ENCODE results near the gene GPS2. TPM values are rescaled to one million over a fixed set of nuclear protein-coding genes. Genes with fewer than 3 reads are reported as not detected.

GPS2 gene
- total RNA-seq, 1 experiment from 2014 or later = 62.6 TPM

- no peaks in the 10 kb centered on the region for H4K20me1 ChIP-seq (ENCODE audit: control insufficient read depth, insufficient read depth, insufficient read length)
- Mint-ChIP-seq H3K27ac (no peak overlapping the region; a peak in 1 of 7 replicates), H3K4me3 (no peak overlapping the region), H3K9me3 (no peaks in the 10 kb centered on the region), H3K27me3 (ENCODE audit: low read depth) (peaks cover 6% of the 10 kb centered on the region; the same call in 1 of the 2 replicates), H3K4me1 (peaks cover 3 to 5% of the 10 kb centered on the region in 2 experiments; a peak in 3 of 4 replicates), H3K36me3 (ENCODE audit: insufficient read depth in 1 of 3, low read depth in 3 of 3) (no peaks in the 10 kb centered on the region)
- DNase-seq = no peak
- no peak overlapping the region for H4K8ac ChIP-seq (replicated peaks; ENCODE audit: insufficient read length, low read depth, low read length)
- H3K18ac ChIP-seq (ENCODE audit: insufficient read length, low read depth, low read length) = no peak overlapping the region
- no peak overlapping the region for H4K91ac ChIP-seq (ENCODE audit: insufficient read length, low read depth, low read length)
- H2BK5ac ChIP-seq (ENCODE audit: insufficient read length, low read length) = no peak overlapping the region
- H3K79me1 ChIP-seq (ENCODE audit: insufficient read depth, low read depth, low read length, poor library complexity, severe bottlenecking) = no peaks in the 10 kb centered on the region
- no peak overlapping the region for H3K27ac ChIP-seq (ENCODE audit: insufficient read length, low read depth, low read length)
- no peaks in the 10 kb centered on the region for H3K79me2 ChIP-seq (ENCODE audit: insufficient read depth, low read length)
- H3K4ac ChIP-seq (ENCODE audit: low read depth, low read length) = no peak overlapping the region
- TF ChIP-seq CTCF (conservative IDR thresholded peaks at IDR 0.05) = no peak
- no peak overlapping the region for H3K9ac ChIP-seq (ENCODE audit: extremely low read depth, insufficient read length, low read length)
- H2AFZ ChIP-seq (ENCODE audit: low read length) = no peak overlapping the region
- H2BK20ac ChIP-seq (ENCODE audit: low read depth, low read length, poor library complexity, severe bottlenecking) = no peak overlapping the region
- no peak overlapping the region for H3K4me2 ChIP-seq (ENCODE audit: insufficient read depth, insufficient read length, low read length)
- no peaks in the 10 kb centered on the region for H3K23me2 ChIP-seq (ENCODE audit: insufficient read length, low read depth, low read length, poor library complexity, severe bottlenecking)
- no peak overlapping the region for H4K5ac ChIP-seq (ENCODE audit: insufficient read length, low read depth, low read length)
- no peak overlapping the region for H3K14ac ChIP-seq (ENCODE audit: insufficient read depth, low read length)
- H2BK15ac ChIP-seq (ENCODE audit: low read depth, low read length) = no peak overlapping the region
- H3T11ph ChIP-seq (ENCODE audit: low read length) = no peak overlapping the region
- no peak overlapping the region for H3K56ac ChIP-seq (ENCODE audit: insufficient read length, low read depth, low read length)
- H3K4me1 ChIP-seq (ENCODE audit: insufficient read depth, low read length) = peaks cover 1% of the 10 kb centered on the region; the same call in 1 of the 2 replicates
- no peaks in the 10 kb centered on the region for H3K27me3 ChIP-seq (ENCODE audit: insufficient read depth, low read length)
- H2BK12ac ChIP-seq (ENCODE audit: insufficient read length, low read depth, low read length) = no peak overlapping the region
- no CpG with 5 or more reads among the region's 3 CpGs for WGBS (ENCODE audit: extremely low coverage, insufficient read length, low lambda C conversion rate)
- no peak overlapping the region for H3K23ac ChIP-seq (ENCODE audit: insufficient read length, low read depth, low read length)
- no peaks in the 10 kb centered on the region for H3K9me3 ChIP-seq (ENCODE audit: control insufficient read depth, low read depth, low read length)
- no peak overlapping the region for H2AK5ac ChIP-seq (ENCODE audit: insufficient read length, low read length)
- no peak overlapping the region for H2BK120ac ChIP-seq (ENCODE audit: low read depth, low read length, poor library complexity, severe bottlenecking)
These were observed 46.7 kb upstream of the GPS2 start for GRCh38 chr17:7361906-7362305.

Data from H9 (cell line).